Measurements from ENCODE around the gene TRIM9. TPM values are rescaled to one million over a fixed set of nuclear protein-coding genes. Genes with fewer than 3 reads are reported as not detected.

Gene TRIM9
- total and polyA plus RNA-seq, 2 donors (not counting 1 experiment from before 2014, with no cell fraction given), result 0.10 to 0.50 TPM

DNA sequence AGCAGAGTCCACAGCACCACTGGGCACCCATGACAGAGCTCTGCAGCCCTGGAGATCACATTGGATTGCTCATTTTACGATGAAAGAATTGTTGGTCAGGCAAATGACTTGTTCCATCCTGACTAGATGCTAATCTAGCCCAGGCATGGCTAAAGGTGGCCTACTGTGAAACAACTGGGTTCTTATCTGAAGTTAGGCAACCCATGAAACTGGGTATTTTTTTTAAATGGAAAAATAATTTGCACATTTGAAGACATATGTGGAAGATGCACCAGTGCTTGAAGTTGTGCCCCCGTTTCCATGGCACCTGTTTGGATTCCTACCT is 158.9 kb downstream of the TRIM9 start:
- Histone ChIP-seq H3K4me3 (replicated peaks in 1 of 4; ENCODE audit: control extremely low read depth in 1 of 4, insufficient read depth in 1 of 4, low read depth in 3 of 4, low read length in 4 of 4) (no peak overlapping the region), H3K36me3 (ENCODE audit: control insufficient read depth, insufficient read depth, low read length) (peaks cover 8% of the 10 kb centered on the region), H3K27me3 (ENCODE audit: control insufficient read depth, insufficient read depth, low read length) (no peaks in the 10 kb centered on the region), H3K4me2 (ENCODE audit: extremely low read depth, insufficient read depth, low read length) (no peak overlapping the region), H3K79me2 (ENCODE audit: control insufficient read depth, insufficient read depth, low read length) (no peaks in the 10 kb centered on the region), H3K27ac (ENCODE audit: insufficient read depth, low read length) (no peak overlapping the region), H4K20me1 (ENCODE audit: control insufficient read depth, extremely low read depth, insufficient read depth, low read length) (no peaks in the 10 kb centered on the region), H2AFZ (ENCODE audit: low read length) (no peak overlapping the region), H3K9me3 (ENCODE audit: control insufficient read depth, insufficient read depth, low read depth, low read length) (no peaks in the 10 kb centered on the region), H3K9ac (ENCODE audit: insufficient read depth, low read length) (no peak overlapping the region), H3K4me1 (ENCODE audit: control insufficient read depth, extremely low read depth, insufficient read depth, low read length) (peaks cover 4% of the 10 kb centered on the region)
- TF ChIP-seq EZH2 (IDR thresholded peaks at IDR 0.05; ENCODE audit: low read length, missing control alignments), result no peak
- TF ChIP-seq, protein P1, sequence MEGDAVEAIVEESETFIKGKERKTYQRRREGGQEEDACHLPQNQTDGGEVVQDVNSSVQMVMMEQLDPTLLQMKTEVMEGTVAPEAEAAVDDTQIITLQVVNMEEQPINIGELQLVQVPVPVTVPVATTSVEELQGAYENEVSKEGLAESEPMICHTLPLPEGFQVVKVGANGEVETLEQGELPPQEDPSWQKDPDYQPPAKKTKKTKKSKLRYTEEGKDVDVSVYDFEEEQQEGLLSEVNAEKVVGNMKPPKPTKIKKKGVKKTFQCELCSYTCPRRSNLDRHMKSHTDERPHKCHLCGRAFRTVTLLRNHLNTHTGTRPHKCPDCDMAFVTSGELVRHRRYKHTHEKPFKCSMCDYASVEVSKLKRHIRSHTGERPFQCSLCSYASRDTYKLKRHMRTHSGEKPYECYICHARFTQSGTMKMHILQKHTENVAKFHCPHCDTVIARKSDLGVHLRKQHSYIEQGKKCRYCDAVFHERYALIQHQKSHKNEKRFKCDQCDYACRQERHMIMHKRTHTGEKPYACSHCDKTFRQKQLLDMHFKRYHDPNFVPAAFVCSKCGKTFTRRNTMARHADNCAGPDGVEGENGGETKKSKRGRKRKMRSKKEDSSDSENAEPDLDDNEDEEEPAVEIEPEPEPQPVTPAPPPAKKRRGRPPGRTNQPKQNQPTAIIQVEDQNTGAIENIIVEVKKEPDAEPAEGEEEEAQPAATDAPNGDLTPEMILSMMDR (conservative IDR thresholded peaks at IDR 0.05 in 1 of 2, IDR thresholded peaks at IDR 0.05 in 1 of 2; ENCODE audit: low read depth in 1 of 2, low read length in 2 of 2), result no peak
- DNase-seq (ENCODE audit: low read depth in 2 of 2), result no peak

DNA sequence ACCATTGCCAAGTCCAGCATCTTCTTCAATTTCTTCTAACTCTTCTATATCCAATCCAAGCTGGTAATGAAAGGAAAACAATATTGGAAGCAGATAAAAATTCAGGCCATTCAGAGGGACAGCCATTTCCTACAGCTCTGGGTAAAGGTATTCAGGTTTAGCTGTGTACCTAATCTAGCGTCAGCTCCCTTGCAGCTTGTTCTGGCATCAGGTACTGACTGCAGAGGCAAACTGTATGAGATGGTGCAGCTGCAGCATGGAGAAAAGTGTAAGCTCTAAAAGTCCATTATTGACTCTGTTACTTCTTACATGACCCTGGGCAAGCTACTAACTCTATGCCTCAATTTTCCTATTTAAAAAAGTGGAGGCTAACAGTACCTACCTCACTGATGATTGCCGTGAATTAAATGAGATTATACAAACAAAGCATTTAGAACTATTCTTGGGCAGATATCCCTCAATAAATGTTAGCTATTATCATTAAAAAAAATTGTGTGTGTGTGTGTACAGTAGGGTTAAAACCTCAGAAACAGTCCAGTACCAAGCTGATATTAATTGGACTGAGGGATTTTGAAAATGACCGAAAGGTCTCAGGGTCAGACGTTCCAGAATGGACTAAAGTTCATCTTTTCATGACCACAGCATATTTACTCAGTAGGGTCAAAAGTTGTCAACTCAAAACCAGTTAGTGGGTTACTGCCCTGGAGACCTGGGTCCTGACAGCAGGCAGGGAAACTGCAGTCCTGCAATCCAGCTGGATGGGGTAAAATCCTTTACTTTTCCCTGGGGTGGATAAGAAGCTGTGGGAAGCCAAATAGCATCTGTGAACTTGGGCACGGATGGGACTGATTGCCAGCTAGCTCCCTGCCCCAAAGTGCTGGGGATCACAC is 159.5 kb downstream of the TRIM9 start:
- Histone ChIP-seq H3K36me3 (ENCODE audit: control insufficient read depth, insufficient read depth, low read length) (peaks cover 6% of the 10 kb centered on the region), H3K9ac (ENCODE audit: insufficient read depth, low read length) (no peak overlapping the region), H3K9me3 (ENCODE audit: control insufficient read depth, insufficient read depth, low read depth, low read length) (no peaks in the 10 kb centered on the region), H3K27me3 (ENCODE audit: control insufficient read depth, insufficient read depth, low read length) (no peaks in the 10 kb centered on the region), H3K79me2 (ENCODE audit: control insufficient read depth, insufficient read depth, low read length) (no peaks in the 10 kb centered on the region), H4K20me1 (ENCODE audit: control insufficient read depth, extremely low read depth, insufficient read depth, low read length) (no peaks in the 10 kb centered on the region), H3K4me2 (ENCODE audit: extremely low read depth, insufficient read depth, low read length) (no peak overlapping the region), H3K4me3 (replicated peaks in 1 of 4; ENCODE audit: control extremely low read depth in 1 of 4, insufficient read depth in 1 of 4, low read depth in 3 of 4, low read length in 4 of 4) (no peak overlapping the region), H3K27ac (ENCODE audit: insufficient read depth, low read length) (no peak overlapping the region), H2AFZ (ENCODE audit: low read length) (no peak overlapping the region), H3K4me1 (ENCODE audit: control insufficient read depth, extremely low read depth, insufficient read depth, low read length) (peaks cover 4% of the 10 kb centered on the region)
- no peak for DNase-seq (ENCODE audit: low read depth in 2 of 2)
- TF ChIP-seq, protein P1 (conservative IDR thresholded peaks at IDR 0.05 in 1 of 2, IDR thresholded peaks at IDR 0.05 in 1 of 2; ENCODE audit: low read depth in 1 of 2, low read length in 2 of 2), result no peak
- TF ChIP-seq EZH2 (IDR thresholded peaks at IDR 0.05; ENCODE audit: low read length, missing control alignments), result no peak

DNA sequence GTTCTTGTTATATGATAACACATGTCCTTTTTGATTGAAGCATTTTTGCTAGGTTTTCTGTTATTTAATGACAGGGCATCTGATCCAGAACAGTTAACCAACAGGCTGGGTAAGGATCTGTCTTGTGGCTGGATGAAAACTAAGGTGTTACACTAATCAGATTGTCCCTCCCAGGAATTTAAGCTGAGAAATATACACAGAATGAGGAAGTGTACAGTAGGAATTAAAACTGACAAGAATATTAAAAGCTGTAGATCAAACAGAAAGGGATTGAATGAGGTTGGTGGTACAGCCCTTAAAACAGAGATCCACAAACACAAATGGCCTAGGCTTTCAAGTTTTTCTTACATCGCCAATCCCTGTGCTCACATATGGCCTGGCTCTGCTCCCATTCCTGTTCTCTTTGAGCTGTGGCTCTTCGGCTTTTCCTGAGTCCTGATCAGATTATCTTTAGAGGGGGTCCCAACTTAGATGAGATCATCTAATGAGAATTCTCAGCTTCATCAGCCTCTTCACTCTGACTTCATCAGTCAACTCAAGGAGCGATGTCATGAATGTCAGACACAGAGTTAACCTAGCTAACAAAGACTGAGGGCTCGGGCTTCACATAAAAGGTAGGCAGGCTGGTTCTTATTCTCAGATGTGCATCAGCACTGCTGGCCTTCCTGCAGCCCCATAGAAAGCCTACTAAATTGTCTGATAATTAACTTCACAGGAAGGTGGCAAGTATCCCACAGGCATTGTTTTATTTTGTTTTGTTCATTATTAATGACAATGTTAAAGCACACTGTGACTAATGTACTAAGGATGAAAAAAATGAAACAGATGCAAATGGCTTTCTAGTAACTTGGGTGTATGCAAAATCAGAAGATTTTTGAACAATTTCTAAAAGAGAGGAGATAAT is 162.1 kb downstream of the TRIM9 start:
- TF ChIP-seq EZH2 (IDR thresholded peaks at IDR 0.05; ENCODE audit: low read length, missing control alignments), result no peak
- TF ChIP-seq, protein P1 (conservative IDR thresholded peaks at IDR 0.05 in 1 of 2, IDR thresholded peaks at IDR 0.05 in 1 of 2; ENCODE audit: low read depth in 1 of 2, low read length in 2 of 2), result no peak
- peaks cover 6% of the 10 kb centered on the region for H3K36me3 ChIP-seq (ENCODE audit: control insufficient read depth, insufficient read depth, low read length)
- no peak overlapping the region for H3K27ac ChIP-seq (ENCODE audit: insufficient read depth, low read length)
- H3K79me2 ChIP-seq (ENCODE audit: control insufficient read depth, insufficient read depth, low read length), result no peaks in the 10 kb centered on the region
- H3K4me1 ChIP-seq (ENCODE audit: control insufficient read depth, extremely low read depth, insufficient read depth, low read length), result peaks cover 4% of the 10 kb centered on the region
- H3K9me3 ChIP-seq (ENCODE audit: control insufficient read depth, insufficient read depth, low read depth, low read length), result no peaks in the 10 kb centered on the region
- DNase-seq (ENCODE audit: low read depth in 2 of 2), result peak in 1 of 2 donors; percentile 49
- no peak overlapping the region for H3K9ac ChIP-seq (ENCODE audit: insufficient read depth, low read length)
- no peaks in the 10 kb centered on the region for H4K20me1 ChIP-seq (ENCODE audit: control insufficient read depth, extremely low read depth, insufficient read depth, low read length)
- no peak overlapping the region for H3K4me3 ChIP-seq (replicated peaks in 1 of 4; ENCODE audit: control extremely low read depth in 1 of 4, insufficient read depth in 1 of 4, low read depth in 3 of 4, low read length in 4 of 4)
- no peak overlapping the region for H2AFZ ChIP-seq (ENCODE audit: low read length)
- H3K4me2 ChIP-seq (ENCODE audit: extremely low read depth, insufficient read depth, low read length), result no peak overlapping the region
- H3K27me3 ChIP-seq (ENCODE audit: control insufficient read depth, insufficient read depth, low read length), result no peaks in the 10 kb centered on the region
